Peyer's patch (tissue), 4 donors: ENCODE data around the gene HOTAIR. TPM values are rescaled to one million over a fixed set of nuclear protein-coding genes. Genes with fewer than 3 reads are reported as not detected.

Experiments
- DNase-seq, 3 donors: peaks; one replicate each; pipeline ENCODE4 v3.0.0-alpha.2; 2017 to 2019
- H3K27ac ChIP-seq, 4 donors: fragments of 200-600 bp; sonication (generic); one replicate each; pipeline ENCODE4 v1.5.1; 2016 to 2019
- H3K27me3 ChIP-seq, 2 donors: fragments of 200-600 bp; sonication (generic); one replicate each; pipeline ENCODE4 v1.5.1; 2019
- H3K36me3 ChIP-seq, 3 donors: fragments of 200-600 bp; sonication (generic); one replicate each; pipeline ENCODE4 v1.5.1; 2016 to 2019
- H3K4me1 ChIP-seq, 4 donors: fragments of 200-600 bp; sonication (generic); one replicate each; pipeline ENCODE4 v1.5.1; 2016 to 2019
- H3K4me3 ChIP-seq, 4 donors: fragments of 200-600 bp; sonication (generic); 1 replicate in 3 of 4; 2 replicates in 1 of 4; pipeline ENCODE4 v1.5.1; 2016 to 2019; ENCODE audit warnings: mild to moderate bottlenecking in 1 of 4
- H3K9me3 ChIP-seq, 4 donors: fragments of 200-600 bp; sonication (generic); one replicate each; pipeline ENCODE4 v1.5.1; 2016 to 2019; ENCODE audit warnings: mild to moderate bottlenecking in 1 of 4
- POLR2A ChIP-seq, 2 donors: fragments of 450-650 bp; IDR thresholded peaks; one replicate each; pipeline ENCODE4 v1.5.1; 2017; ENCODE audit warnings: antibody characterized with exemption in 2 of 2, mild to moderate bottlenecking in 2 of 2, moderate library complexity in 2 of 2
- small RNA-seq, 2 donors: library from RNA; depleted of rRNA; stranded (forward); fragments of <200 nt; gene quantifications; one replicate each; pipeline ENCODE3, GENCODE V24; 2016
- total RNA-seq, 4 donors: library from RNA; depleted of rRNA; stranded (reverse); fragments of >200 nt; gene quantifications; one replicate each; pipeline ENCODE4 v1.1.0, GENCODE V29; 2016
- TF ChIP-seq, protein P1 (sequence below), 6 experiments: fragments of 450-650 bp in 4 of 6; fragments of 200-600 bp in 2 of 6; sonication (generic) in 1 of 6; IDR thresholded peaks; one replicate each; pipeline ENCODE4 v1.5.1; 2017 to 2019; ENCODE audit warnings: antibody characterized with exemption in 6 of 6, mild to moderate bottlenecking in 3 of 6, moderate library complexity in 1 of 6

The HOTAIR gene
- total RNA-seq, 4 donors from 2014 or later = 1.4 TPM; not detected in 3

- Histone ChIP-seq H3K9me3 (no peaks in the 10 kb centered on the region), H3K36me3 (no peaks in the 10 kb centered on the region), H3K4me1 (no peaks in the 10 kb centered on the region), H3K4me3 (no peak overlapping the region), H3K27me3 (peaks cover 0 to 6% of the 10 kb centered on the region in 2 donors), H3K27ac (no peak overlapping the region)
- TF ChIP-seq POLR2A (IDR thresholded peaks at IDR 0.05) = no peak
- TF ChIP-seq, protein P1, sequence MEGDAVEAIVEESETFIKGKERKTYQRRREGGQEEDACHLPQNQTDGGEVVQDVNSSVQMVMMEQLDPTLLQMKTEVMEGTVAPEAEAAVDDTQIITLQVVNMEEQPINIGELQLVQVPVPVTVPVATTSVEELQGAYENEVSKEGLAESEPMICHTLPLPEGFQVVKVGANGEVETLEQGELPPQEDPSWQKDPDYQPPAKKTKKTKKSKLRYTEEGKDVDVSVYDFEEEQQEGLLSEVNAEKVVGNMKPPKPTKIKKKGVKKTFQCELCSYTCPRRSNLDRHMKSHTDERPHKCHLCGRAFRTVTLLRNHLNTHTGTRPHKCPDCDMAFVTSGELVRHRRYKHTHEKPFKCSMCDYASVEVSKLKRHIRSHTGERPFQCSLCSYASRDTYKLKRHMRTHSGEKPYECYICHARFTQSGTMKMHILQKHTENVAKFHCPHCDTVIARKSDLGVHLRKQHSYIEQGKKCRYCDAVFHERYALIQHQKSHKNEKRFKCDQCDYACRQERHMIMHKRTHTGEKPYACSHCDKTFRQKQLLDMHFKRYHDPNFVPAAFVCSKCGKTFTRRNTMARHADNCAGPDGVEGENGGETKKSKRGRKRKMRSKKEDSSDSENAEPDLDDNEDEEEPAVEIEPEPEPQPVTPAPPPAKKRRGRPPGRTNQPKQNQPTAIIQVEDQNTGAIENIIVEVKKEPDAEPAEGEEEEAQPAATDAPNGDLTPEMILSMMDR (IDR thresholded peaks at IDR 0.05) = no peak
- DNase-seq = no peak
Measured at GRCh38 chr12:53916788-53917655, 57.7 kb downstream of the HOTAIR start.

Small RNA genes lying within 50 kb of the gene (small RNA-seq; reads per million reads assigned to genes)
- gene AC012531.3 (0 reads per million in 2 donors), gene AC012531.4 (0 reads per million in 2 donors), gene MIR196A2 (33.5 to 127 reads per million in 2 donors), gene RF01905 (0 reads per million in 2 donors), gene RF01906 (0 reads per million in 2 donors)

Other genes with a start within 250 kb of the HOTAIR start
- gene CALCOCO1, start 247.5 kb downstream of the HOTAIR start, total RNA-seq = 100 to 1,000 TPM in 3 of 4 donors, 10 to 100 TPM in 1; 79.7 to 342 (median 175) TPM
- not detected for gene CISTR, start 223.0 kb downstream of the HOTAIR start, total RNA-seq
- not detected for gene HOXC13, start 36.1 kb downstream of the HOTAIR start, total RNA-seq
- gene HOXC12, start 20.1 kb downstream of the HOTAIR start, total RNA-seq = not detected
- gene HOXC11, start 1.8 kb downstream of the HOTAIR start, total RNA-seq = under 1 TPM in 3 of 4 donors, not detected in 1; 0.40 to 0.76 (median 0.70) TPM
- gene HOXC10, start 10.2 kb upstream of the HOTAIR start, total RNA-seq = 1 to 10 TPM in 1 of 4 donors, not detected in 3; 1.0 TPM
- gene HOXC9, start 25.2 kb upstream of the HOTAIR start, total RNA-seq = 10 to 100 TPM in 1 of 4 donors, 1 to 10 TPM in 2, not detected in 1; 1.7 to 13.2 (median 1.9) TPM
- gene HOXC8, start 34.0 kb upstream of the HOTAIR start, total RNA-seq = 1 to 10 TPM in 3 of 4 donors, under 1 TPM in 1; 0.35 to 1.7 (median 1.1) TPM
- gene HOXC6, start 53.5 kb upstream of the HOTAIR start, total RNA-seq = 1 to 10 TPM in 2 of 4 donors, under 1 TPM in 2; 0.70 to 1.7 (median 1.3) TPM
- not detected for gene HOXC5, start 58.1 kb upstream of the HOTAIR start, total RNA-seq
- 1 to 10 TPM; 1.1 to 8.3 (median 1.8) TPM for gene HOXC4, start 78.9 kb upstream of the HOTAIR start, total RNA-seq
- 10 to 100 TPM; 37.7 to 86.6 (median 54.2) TPM for gene SMUG1, start 214.0 kb upstream of the HOTAIR start, total RNA-seq